Transverse colon (tissue), 4 donors: ENCODE results near the gene PRKCB.

Experiments used
- POLR2AphosphoS5 ChIP-seq, 3 donors: sonication (generic); formaldehyde crosslinking; IDR thresholded peaks; one replicate each; pipeline ENCODE4 v1.6.1; 2016; ENCODE audit warnings: antibody characterized with exemption in 3 of 3
- TF ChIP-seq, protein P1 (sequence below), 5 experiments: fragments of 200-600 bp in 3 of 5; fragments of 450-650 bp in 2 of 5; sonication (generic) in 3 of 5; IDR thresholded peaks; 1 replicate in 2 of 5; 2 replicates in 3 of 5; pipeline ENCODE4 v1.5.1; 2016 to 2017; ENCODE audit warnings: antibody characterized with exemption in 5 of 5, inconsistent platforms in 3 of 5, mild to moderate bottlenecking in 2 of 5, moderate library complexity in 1 of 5

DNA sequence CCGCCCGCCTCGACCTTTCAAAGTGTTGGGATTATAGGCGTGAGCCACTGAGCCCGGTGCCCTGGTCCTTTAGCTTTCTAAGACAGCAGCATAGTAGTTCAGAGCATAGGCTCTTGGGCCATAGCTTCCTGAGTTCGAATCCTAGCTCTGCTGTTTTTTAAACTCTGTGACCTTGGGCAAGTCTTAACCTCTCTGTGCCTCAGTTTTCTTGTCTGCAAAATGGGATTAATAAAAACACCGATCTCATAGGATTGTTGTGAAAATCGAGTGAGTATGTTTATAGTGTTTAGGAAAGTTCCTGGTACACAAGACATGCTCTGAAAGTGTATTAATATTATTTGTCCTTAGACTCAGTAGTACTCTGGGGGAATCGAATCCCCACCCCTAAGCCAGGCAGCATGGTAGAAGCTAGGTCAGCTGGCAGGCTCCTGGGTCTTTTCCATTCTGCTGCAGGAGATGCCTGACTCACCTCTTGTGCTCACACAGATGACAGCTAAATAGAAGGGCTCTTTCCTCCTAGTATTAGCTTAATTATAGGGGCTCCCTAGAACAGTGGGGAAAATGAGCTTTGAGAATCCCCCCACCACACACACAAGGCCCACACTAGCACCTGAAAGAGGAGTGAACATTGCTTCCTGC, 44.1 kb downstream of the PRKCB start:
- TF ChIP-seq, protein P1, sequence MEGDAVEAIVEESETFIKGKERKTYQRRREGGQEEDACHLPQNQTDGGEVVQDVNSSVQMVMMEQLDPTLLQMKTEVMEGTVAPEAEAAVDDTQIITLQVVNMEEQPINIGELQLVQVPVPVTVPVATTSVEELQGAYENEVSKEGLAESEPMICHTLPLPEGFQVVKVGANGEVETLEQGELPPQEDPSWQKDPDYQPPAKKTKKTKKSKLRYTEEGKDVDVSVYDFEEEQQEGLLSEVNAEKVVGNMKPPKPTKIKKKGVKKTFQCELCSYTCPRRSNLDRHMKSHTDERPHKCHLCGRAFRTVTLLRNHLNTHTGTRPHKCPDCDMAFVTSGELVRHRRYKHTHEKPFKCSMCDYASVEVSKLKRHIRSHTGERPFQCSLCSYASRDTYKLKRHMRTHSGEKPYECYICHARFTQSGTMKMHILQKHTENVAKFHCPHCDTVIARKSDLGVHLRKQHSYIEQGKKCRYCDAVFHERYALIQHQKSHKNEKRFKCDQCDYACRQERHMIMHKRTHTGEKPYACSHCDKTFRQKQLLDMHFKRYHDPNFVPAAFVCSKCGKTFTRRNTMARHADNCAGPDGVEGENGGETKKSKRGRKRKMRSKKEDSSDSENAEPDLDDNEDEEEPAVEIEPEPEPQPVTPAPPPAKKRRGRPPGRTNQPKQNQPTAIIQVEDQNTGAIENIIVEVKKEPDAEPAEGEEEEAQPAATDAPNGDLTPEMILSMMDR (IDR thresholded peaks at IDR 0.05), result no peak
- TF ChIP-seq POLR2AphosphoS5 (IDR thresholded peaks at IDR 0.05), result no peak
